ENCODE measurements around the gene RB1.

RB1 gene

DNA sequence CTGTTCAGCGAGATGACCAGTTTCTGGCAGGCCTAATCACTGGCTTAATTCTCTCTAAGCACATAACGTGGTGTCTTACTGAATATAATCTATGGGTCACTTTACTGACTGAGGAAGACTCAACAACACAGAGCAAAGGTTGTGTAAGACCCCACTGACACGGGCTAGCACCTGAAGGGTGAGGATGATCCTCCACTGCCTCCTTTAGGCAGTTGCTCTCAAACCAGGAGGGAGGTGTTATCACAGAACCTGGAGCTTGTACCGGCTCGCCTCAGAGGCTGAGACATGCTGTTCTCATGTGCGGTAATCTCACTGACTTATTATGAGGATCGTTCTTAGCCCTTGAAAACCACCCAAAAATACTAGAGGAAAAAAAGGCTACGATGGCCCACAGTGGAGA is 201.1 kb downstream of the RB1 start:
- Histone ChIP-seq H3K4me3 (no peak overlapping the region), H3K27ac (peak overlapping the region in 18 of 21 experiments; percentile 11 to 94 (median 82))

DNA sequence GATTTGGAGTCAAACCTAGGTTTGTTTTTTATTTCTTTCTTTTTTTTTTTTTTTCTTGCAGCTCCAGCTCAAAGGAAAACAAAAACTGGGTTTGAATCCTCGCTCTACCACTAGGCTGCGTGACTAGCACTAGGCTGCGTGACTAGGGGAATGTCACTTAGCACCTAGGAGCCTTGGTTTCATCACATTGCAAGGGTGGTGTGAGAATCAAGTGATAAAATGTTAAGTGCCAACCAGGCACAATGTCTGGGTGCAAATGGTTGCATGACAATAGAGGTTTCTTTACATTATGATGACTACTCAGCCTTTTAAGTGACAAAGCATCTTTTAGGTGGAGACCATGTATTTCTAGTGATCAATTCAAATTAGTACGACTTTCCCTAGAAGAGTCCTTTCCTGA is 201.5 kb downstream of the RB1 start:
- H3K4me3 ChIP-seq: no peak overlapping the region
- peak overlapping the region in 19 of 21 experiments; percentile 20 to 94 (median 81) for H3K27ac ChIP-seq

DNA sequence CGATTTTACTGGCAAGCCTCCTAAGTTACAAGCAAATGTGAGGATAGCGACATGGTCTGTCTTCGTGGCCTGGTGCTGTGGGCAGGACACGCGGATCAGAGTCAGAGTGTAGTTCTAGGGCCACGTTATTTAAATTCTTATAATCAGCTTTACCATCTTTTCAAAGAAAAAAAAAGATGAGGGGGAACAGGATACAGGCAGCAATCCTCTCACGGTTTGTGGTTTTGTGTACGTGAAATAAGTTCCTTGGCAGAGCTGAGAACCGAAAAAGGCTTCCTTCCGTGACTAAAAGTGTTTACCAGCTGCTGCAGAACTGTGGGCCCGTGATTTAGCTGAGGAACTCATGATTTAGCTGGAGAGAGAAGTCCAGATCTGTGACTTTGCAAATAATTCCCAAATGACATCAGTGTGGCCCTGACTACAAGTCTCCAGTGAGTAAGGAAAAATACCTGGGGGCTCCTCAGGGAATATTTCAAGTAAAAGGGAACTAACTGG is 202.1 kb downstream of the RB1 start:
- Histone ChIP-seq H3K27ac (peak overlapping the region; percentile 20 to 94 (median 80)), H3K4me3 (no peak overlapping the region)

DNA sequence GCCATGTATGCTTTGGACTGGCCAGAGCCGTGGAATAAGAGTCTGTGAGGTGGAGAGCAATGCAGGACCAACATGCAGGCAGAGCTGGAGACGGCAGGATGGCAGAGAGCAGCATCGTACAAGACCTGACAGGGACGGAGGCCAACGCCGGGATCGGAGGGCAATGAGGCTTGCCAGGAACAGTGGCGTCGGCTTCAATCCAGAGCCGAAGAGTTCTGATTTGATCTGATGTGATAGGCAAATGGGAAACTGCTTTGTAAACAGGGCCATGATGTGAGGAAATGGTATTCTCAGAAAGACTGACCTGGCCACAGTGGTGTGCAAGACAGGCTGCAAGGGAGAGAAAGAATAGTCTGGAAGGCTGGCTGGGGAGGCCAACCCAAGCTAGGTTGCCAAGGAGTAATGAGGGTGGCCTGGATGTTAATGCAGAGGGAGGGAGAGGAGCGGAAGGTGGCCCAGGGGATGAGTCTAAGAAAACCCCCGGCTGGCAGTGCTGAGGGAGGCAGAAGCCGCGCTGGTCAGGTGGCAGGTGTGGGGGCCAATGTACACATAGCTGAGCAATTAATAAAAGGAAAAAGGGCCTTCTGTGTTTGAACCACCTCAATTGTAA is 202.6 kb downstream of the RB1 start:
- H3K27ac ChIP-seq: peak overlapping the region; percentile 20 to 94 (median 80)
- H3K4me3 ChIP-seq: no peak overlapping the region

DNA sequence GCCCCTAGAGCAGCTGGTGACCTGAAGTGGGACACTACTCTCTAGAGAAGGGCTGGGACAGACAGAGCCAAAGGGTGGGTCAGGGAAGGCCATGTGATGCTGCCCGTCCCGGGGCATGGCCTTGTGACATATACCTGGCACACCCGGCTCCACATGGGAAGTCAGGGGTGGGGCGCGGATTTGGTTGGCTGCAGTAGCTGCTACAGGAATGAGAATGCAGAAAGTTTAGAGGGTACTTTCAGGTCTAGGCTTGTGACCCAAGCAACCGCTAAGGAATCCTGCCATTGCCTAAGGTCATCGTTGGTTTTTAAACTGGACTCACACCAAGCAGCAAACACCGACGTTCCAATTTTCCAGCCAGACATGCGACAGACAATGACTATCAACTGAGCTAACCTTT is 203.5 kb downstream of the RB1 start:
- peak overlapping the region in 20 of 21 experiments; percentile 20 to 94 (median 80) for H3K27ac ChIP-seq

DNA sequence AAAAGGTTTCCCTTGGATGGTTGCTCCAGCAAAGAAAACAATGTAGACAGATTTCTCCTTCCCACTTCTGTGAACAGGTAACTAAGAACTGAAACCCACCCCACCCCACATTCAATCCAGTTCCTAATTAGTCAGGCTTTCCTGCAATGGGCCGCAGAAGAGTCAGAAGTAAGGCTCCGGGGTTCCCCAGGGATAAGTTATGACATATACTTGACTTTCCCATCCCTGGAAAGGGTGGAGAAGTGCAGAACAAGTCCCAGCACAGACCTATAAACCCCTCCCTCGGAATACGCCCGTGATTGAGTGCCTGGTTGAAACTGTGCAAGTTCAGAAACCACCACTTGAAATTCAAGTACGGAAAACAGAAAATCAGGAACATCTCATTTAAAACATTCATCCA is 204.5 kb downstream of the RB1 start:
- H3K27ac ChIP-seq: peak overlapping the region in 19 of 21 experiments; percentile 14 to 94 (median 78)

More for the DNA sequence above, 203.5 kb downstream of the RB1 start:
- H3K4me3 ChIP-seq: no peak overlapping the region

DNA sequence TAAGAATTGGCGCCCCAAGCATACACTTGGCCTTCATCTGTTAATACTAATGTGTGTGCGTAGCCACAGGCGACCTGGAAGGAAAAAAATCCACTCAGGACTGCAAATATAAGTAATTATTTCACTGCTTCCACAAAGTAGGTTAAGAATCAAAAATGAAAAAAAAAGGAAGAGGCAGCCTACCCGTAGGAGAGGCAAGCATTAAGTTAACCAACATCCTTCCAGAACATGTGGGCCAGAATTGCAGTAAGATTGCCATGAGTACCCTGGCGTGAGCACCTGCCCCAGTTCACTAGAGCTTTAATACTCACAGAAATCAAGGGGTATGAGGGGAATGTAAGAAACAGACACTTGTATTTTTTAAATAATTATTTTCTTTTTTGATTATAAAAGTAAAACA is 207.1 kb downstream of the RB1 start:
- no peak overlapping the region for H3K4me3 ChIP-seq
- H3K27ac ChIP-seq: peak overlapping the region in 1 of 21 experiments; percentile 94

More for the DNA sequence above, 204.5 kb downstream of the RB1 start:
- no peak overlapping the region for H3K4me3 ChIP-seq

DNA sequence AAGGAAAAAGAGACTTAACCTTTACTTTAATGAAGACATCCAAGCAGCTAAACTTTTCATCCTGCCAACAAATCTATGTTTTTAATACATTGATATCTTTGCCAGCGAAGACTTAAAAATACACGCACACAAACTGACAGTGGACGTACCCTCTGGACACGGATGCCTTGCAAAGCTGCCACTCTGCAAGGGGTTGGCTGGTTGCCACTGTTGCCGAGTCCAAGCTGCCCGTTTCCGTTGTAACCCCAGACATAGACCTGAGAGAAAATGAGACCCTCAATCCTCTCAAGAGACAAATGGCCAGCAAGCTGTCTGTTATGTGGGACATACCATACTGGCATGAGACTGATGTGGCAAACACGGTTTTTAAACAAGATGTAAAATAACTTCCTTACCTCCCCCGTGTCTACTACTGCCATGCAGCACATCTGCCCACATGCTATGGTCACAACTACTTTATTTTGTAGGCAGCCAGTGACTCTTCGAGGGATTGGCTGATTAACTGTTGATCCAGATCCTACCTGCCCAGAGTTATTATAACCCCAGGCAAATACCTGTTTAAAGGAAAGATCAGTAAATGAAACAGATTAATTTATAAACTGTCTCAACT is 208.2 kb downstream of the RB1 start:
- Histone ChIP-seq H3K4me3 (no peak overlapping the region), H3K27ac (peak overlapping the region in 1 of 21 experiments; percentile 37)

DNA sequence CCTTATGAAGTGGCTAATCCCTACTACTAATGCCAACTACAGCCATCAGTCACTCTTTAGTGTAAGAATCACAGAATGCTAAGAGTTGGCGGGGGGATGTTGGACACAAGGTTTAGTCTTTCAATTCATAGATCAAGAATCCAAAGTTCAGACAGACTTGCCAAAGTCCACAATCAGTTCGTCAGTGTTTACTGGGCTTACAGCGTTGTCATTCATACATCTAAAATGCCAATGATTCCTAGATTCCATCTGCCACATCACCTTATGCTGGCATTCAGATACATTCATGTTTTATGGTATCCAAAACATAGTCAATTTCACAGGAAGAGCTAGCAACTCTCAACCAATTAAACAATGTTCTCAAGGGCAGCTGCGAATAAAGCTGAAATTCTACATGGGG is 211.2 kb downstream of the RB1 start:
- H3K4me3 ChIP-seq: no peak overlapping the region
- H3K27ac ChIP-seq: no peak overlapping the region

DNA sequence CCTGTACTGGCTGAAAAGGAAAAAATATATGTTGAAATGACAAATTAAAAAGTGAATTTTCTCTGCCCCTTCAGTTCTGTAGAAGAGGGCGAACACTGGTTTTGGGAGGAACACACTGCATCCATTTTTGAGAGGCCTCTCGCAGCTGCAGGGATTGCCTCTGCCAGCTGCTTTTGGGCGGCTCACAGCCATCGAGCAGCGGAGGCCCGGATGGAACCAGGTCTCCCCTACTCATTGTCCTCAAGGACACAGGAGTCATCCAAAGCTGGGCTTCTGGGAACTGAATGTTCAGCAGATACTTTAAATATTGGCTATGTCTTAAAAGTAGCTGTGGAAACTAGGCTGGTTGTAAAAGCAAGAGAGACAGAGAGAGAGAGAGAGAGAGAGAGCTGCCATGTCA is 212.2 kb downstream of the RB1 start:
- no peak overlapping the region for H3K27ac ChIP-seq

DNA sequence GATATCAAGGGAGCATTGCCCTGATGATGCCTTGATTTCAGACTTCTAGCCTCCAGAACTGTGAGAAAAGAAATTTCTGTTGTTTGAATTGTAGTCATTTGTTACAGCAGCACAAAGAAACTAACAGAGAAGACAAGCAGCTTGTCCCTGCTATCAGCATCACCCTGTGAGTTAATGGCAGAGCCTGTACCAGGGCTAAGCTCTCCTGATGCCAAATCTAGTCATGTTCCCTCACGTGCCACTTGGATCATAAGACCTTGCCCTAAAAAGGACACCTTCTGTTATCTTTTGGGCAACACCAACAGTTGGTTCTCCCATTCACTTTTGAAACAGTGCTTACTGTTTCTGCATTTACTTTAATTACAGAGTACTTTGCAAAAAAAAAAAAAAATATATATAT is 214.5 kb downstream of the RB1 start:
- no peak overlapping the region for H3K27ac ChIP-seq
- no peak overlapping the region for H3K4me3 ChIP-seq

More for the DNA sequence above, 212.2 kb downstream of the RB1 start:
- H3K4me3 ChIP-seq: no peak overlapping the region

DNA sequence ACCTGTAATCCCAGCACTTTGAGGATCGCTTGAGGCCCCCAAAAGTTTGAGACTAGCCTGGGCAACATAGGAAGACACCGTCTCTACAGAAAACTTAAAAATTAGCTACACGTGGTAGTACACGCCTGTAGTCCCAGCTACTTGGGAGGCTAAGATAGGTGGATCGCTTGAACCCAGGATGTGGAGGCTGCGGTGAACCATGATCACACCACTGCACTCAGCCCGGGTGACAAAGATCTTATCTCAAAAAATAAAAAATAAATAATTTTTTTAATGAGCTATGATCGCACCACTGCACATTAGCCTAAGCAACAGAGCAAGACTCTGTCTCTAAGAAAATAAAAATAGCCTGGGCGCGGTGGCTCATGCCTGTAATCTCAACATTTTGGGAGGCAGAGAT is 222.7 kb downstream of the RB1 start:
- Histone ChIP-seq H3K4me3 (no peak overlapping the region), H3K27ac (no peak overlapping the region)

DNA sequence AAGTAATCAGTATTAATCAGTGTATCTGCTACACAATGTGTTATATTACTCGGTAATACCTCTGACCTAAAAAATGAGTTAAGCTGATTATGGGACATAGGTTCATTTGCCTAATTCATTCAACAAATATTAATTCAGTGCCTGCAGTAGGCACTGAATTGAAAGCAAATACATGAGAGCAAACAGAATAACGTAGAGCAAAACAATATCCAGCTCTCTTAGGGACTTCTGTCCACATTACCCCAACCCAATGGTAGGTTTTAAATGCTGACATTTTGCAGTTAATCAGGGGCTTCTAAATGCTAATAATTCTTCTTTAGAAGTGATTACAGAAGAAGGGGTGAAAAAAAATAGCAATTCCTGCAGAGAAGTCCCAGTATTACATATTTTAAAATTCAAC is 224.4 kb downstream of the RB1 start:
- H3K4me3 ChIP-seq: no peak overlapping the region
- H3K27ac ChIP-seq: peak overlapping the region in 4 of 21 experiments; percentile 1 to 24 (median 5)

DNA sequence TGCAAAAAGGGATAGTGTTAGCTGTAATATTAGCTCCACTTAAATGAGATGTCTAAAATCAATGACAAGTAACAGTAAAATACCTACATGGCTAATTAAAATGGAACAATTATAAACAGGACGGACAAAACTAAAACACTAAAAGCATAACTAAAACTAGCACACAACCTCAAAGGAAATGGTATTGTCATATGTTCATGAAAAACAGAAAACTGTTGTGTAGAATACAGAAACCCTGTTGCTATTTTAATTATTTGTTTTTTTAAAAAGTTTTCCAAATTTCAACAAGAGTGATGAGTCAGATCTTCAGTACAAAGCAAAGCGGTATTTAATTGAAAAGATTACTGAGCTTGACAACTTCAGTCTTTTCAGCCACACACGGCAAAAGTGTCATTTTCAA is 225.2 kb downstream of the RB1 start:
- Histone ChIP-seq H3K4me3 (no peak overlapping the region), H3K27ac (peak overlapping the region in 2 of 21 experiments; percentile 3 to 7)

DNA sequence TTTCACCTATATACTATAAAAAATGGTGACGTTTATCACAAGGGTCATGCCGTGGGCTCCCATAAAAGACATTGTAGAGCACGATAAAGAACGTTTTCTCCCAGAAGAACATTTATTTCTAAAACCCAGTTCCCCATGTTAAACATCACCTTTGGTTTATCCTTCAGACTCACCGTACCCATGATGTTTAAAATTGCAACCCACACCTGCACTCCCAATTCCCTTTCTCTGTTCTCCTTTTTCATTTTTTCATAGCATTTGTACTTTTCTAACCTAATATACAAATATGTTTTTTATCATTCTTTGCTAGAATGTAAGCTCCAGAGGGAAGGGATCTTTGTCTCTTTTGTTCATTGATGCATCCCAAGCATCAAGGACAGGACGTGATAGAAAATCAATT is 227.3 kb downstream of the RB1 start:
- Histone ChIP-seq H3K27ac (peak overlapping the region in 6 of 21 experiments; percentile 55 to 99 (median 98)), H3K4me3 (no peak overlapping the region)
